ENCODE data around the gene TCL1B.

Gene TCL1B

GRCh38 chr14:95679998-95680735 lies 6.1 kb upstream of the TCL1B start:
- no peak for TF ChIP-seq BACH2 (CRISPR knock-in tag; IDR thresholded peaks at IDR 0.05; ENCODE audit: borderline replicate concordance)
- TF ChIP-seq SNAI2 (CRISPR knock-in tag; IDR thresholded peaks at IDR 0.05), result no peak
- no peak for TF ChIP-seq GLIS3 (CRISPR knock-in tag; IDR thresholded peaks at IDR 0.05)
- no peak for TF ChIP-seq PPARA (CRISPR knock-in tag; IDR thresholded peaks at IDR 0.05; ENCODE audit: borderline replicate concordance)
- TF ChIP-seq CREB5 (CRISPR knock-in tag; IDR thresholded peaks at IDR 0.05; ENCODE audit: low read depth), result no peak
- TF ChIP-seq ISL1 (CRISPR knock-in tag; IDR thresholded peaks at IDR 0.05), result no peak
- no peak for TF ChIP-seq OSR1 (CRISPR knock-in tag; IDR thresholded peaks at IDR 0.05)
- no peak for TF ChIP-seq ESRRG (CRISPR knock-in tag; IDR thresholded peaks at IDR 0.05)
- no peak for TF ChIP-seq CSRNP3 (CRISPR knock-in tag; IDR thresholded peaks at IDR 0.05)
- TF ChIP-seq ARNTL (CRISPR knock-in tag; IDR thresholded peaks at IDR 0.05; ENCODE audit: borderline replicate concordance, low read depth), result no peak
- no peak for TF ChIP-seq ZC3H10 (CRISPR knock-in tag; IDR thresholded peaks at IDR 0.05)
- no peak for TF ChIP-seq CSDC2 (CRISPR knock-in tag; IDR thresholded peaks at IDR 0.05)
- no peak for TF ChIP-seq ZFP3 (CRISPR knock-in tag; IDR thresholded peaks at IDR 0.05)
- no peak for TF ChIP-seq ZFP30 (CRISPR knock-in tag; IDR thresholded peaks at IDR 0.05)
- no peak for TF ChIP-seq POU6F1 (CRISPR knock-in tag; IDR thresholded peaks at IDR 0.05; ENCODE audit: borderline replicate concordance, low read depth)
- no peak for TF ChIP-seq TCF4 (CRISPR knock-in tag; IDR thresholded peaks at IDR 0.05; ENCODE audit: borderline replicate concordance)
- no peak for ATAC-seq

GRCh38 chr14:95681153-95681552 lies 5.1 kb upstream of the TCL1B start:
- no peak for ATAC-seq
- TF ChIP-seq BACH2 (CRISPR knock-in tag; IDR thresholded peaks at IDR 0.05; ENCODE audit: borderline replicate concordance) (no peak), TSHZ2 (CRISPR knock-in tag; IDR thresholded peaks at IDR 0.05) (no peak), OSR1 (CRISPR knock-in tag; IDR thresholded peaks at IDR 0.05) (no peak), ZFP3 (CRISPR knock-in tag; IDR thresholded peaks at IDR 0.05) (no peak), PATZ1 (CRISPR knock-in tag; IDR thresholded peaks at IDR 0.05; ENCODE audit: borderline replicate concordance) (no peak), ZFP30 (CRISPR knock-in tag; IDR thresholded peaks at IDR 0.05) (no peak), PPARA (CRISPR knock-in tag; IDR thresholded peaks at IDR 0.05; ENCODE audit: borderline replicate concordance) (no peak), ZNF8 (CRISPR knock-in tag; IDR thresholded peaks at IDR 0.05) (no peak), TCF4 (CRISPR knock-in tag; IDR thresholded peaks at IDR 0.05; ENCODE audit: borderline replicate concordance) (no peak), POU6F1 (CRISPR knock-in tag; IDR thresholded peaks at IDR 0.05; ENCODE audit: borderline replicate concordance, low read depth) (no peak), TOX (CRISPR knock-in tag; IDR thresholded peaks at IDR 0.05; ENCODE audit: borderline replicate concordance) (no peak), GLIS3 (CRISPR knock-in tag; IDR thresholded peaks at IDR 0.05) (no peak), ZC3H10 (CRISPR knock-in tag; IDR thresholded peaks at IDR 0.05) (no peak), CREB5 (CRISPR knock-in tag; IDR thresholded peaks at IDR 0.05; ENCODE audit: low read depth) (no peak), ISL1 (CRISPR knock-in tag; IDR thresholded peaks at IDR 0.05) (no peak), CSRNP3 (CRISPR knock-in tag; IDR thresholded peaks at IDR 0.05) (no peak), CSDC2 (CRISPR knock-in tag; IDR thresholded peaks at IDR 0.05) (no peak), ARNTL (CRISPR knock-in tag; IDR thresholded peaks at IDR 0.05; ENCODE audit: borderline replicate concordance, low read depth) (no peak), ZNF70 (CRISPR knock-in tag; IDR thresholded peaks at IDR 0.05) (no peak)

Measured in SK-N-SH treated with all-trans-retinoic acid at 6 μM for 48 hours (cell line).